Sigmoid colon (tissue), 7 donors: Measurements from ENCODE around the gene SNX7. TPM values are rescaled to one million over a fixed set of nuclear protein-coding genes. Genes with fewer than 3 reads are reported as not detected.

ENCODE experiments used
- DNase-seq: peaks from one replicate; pipeline ENCODE4 v3.0.0-alpha.2; 2019
- H3K27ac ChIP-seq, 4 donors: fragments of 200-600 bp; sonication (generic); one replicate each; pipeline ENCODE4 v1.5.1; 2016 to 2019; ENCODE audit warnings: mild to moderate bottlenecking in 1 of 4
- H3K27me3 ChIP-seq, 3 donors: fragments of 200-600 bp; sonication (generic); one replicate each; pipeline ENCODE4 v1.5.1; 2019; ENCODE audit warnings: mild to moderate bottlenecking in 1 of 3
- H3K36me3 ChIP-seq, 4 donors: fragments of 200-600 bp; sonication (generic); one replicate each; pipeline ENCODE4 v1.5.1; 2016 to 2019
- H3K4me1 ChIP-seq, 4 donors: fragments of 200-600 bp; sonication (generic); one replicate each; pipeline ENCODE4 v1.5.1; 2017 to 2019
- H3K4me3 ChIP-seq, 4 donors: fragments of 200-600 bp; sonication (generic); one replicate each; pipeline ENCODE4 v1.5.1; 2017 to 2019; ENCODE audit warnings: mild to moderate bottlenecking in 2 of 4, moderate library complexity in 1 of 4
- H3K9me3 ChIP-seq, 4 donors: fragments of 200-600 bp in 3 of 4; sonication (generic) in 3 of 4; one replicate each; pipeline versions ENCODE4 v1.5.1 to v1.6.1; 2013 to 2019
- CTCF ChIP-seq, 4 experiments: fragments of 450-650 bp in 3 of 4; fragments of 200-600 bp in 1 of 4; IDR thresholded peaks; one replicate each; pipeline ENCODE4 v1.5.1; 2016 to 2019; ENCODE audit warnings: antibody characterized with exemption in 4 of 4, mild to moderate bottlenecking in 3 of 4, moderate library complexity in 2 of 4
- EP300 ChIP-seq, 4 donors: sonication (generic); formaldehyde crosslinking; IDR thresholded peaks; one replicate each; pipeline ENCODE4 v1.6.1; 2017; ENCODE audit warnings: antibody characterized with exemption in 4 of 4
- POLR2A ChIP-seq, 2 donors: fragments of 450-650 bp; IDR thresholded peaks; one replicate each; pipeline ENCODE4 v1.6.1; 2016; ENCODE audit warnings: antibody characterized with exemption in 2 of 2, mild to moderate bottlenecking in 2 of 2, moderate library complexity in 2 of 2
- POLR2AphosphoS5 ChIP-seq, 4 donors: sonication (generic); formaldehyde crosslinking; IDR thresholded peaks; one replicate each; pipeline ENCODE4 v1.6.1; 2017; ENCODE audit warnings: antibody characterized with exemption in 4 of 4
- WGBS, 2 donors: extraction: QIAGEN DNeasy Blood & Tissue Kit; methylation state at CpG; one replicate each; pipeline ENCODE4 v1.1.7; 2013; 5-methylcytosine and 5-hydroxymethylcytosine counted together
- intact Hi-C: fragments of 100-400 bp; cut with DNase I; formaldehyde crosslinking; loops from one replicate; pipeline ENCODE4 v1.15.1; 2023
- polyA plus RNA-seq, 3 donors: library from polyadenylated mRNA; stranded (reverse); fragments of 200-250 nt; gene quantifications; one replicate each; pipeline ENCODE4 v1.2.3, GENCODE V29; 2013
- total RNA-seq, 4 donors: library from RNA; depleted of rRNA; stranded (reverse); fragments of >200 nt; gene quantifications; one replicate each; pipeline ENCODE4 v1.1.0, GENCODE V29; 2016
- donor health status: healthy with polysubstance abuse.
- donor health status: Bipolar disorder and iron deficiency.
- donor health status: healthy.

The SNX7 gene
- total and polyA plus RNA-seq, 7 donors, result 27.1 to 46.7 (median 38.2) TPM

GRCh38 chr1:98783821-98784220 lies 122.3 kb downstream of the SNX7 start:
- no peak for TF ChIP-seq CTCF (IDR thresholded peaks at IDR 0.05)
- no peak for TF ChIP-seq POLR2AphosphoS5 (IDR thresholded peaks at IDR 0.05)
- TF ChIP-seq POLR2A (IDR thresholded peaks at IDR 0.05), result no peak
- no peak for TF ChIP-seq EP300 (IDR thresholded peaks at IDR 0.05)

GRCh38 chr1:98791498-98791897 lies 130.0 kb downstream of the SNX7 start:
- intact Hi-C loops, result loop anchor here (10.0 kb wide), 1 partner anchor 913 kb away; no protein-coding TSS in a partner anchor
- no peak overlapping the region for H3K27ac ChIP-seq
- H3K4me3 ChIP-seq, result no peak overlapping the region
- 75 to 85% methylated on average over 6 of the region's 6 CpGs for WGBS, 2 donors
- TF ChIP-seq EP300 (IDR thresholded peaks at IDR 0.05) (no peak), POLR2AphosphoS5 (IDR thresholded peaks at IDR 0.05) (no peak), POLR2A (IDR thresholded peaks at IDR 0.05) (no peak), CTCF (IDR thresholded peaks at IDR 0.05) (no peak)
- DNase-seq, result no peak
- H3K27me3 ChIP-seq, result no peaks in the 10 kb centered on the region
- no peaks in the 10 kb centered on the region for H3K4me1 ChIP-seq
- no peaks in the 10 kb centered on the region for H3K9me3 ChIP-seq
- H3K36me3 ChIP-seq, result no peaks in the 10 kb centered on the region

More at GRCh38 chr1:98783821-98784220, 122.3 kb downstream of the SNX7 start:
- intact Hi-C loops, result no loop called here
- no peaks in the 10 kb centered on the region for H3K27me3 ChIP-seq
- no peaks in the 10 kb centered on the region for H3K36me3 ChIP-seq
- H3K27ac ChIP-seq, result no peak overlapping the region
- 93 to 96% methylated on average over 6 of the region's 6 CpGs for WGBS, 2 donors
- peaks cover 0 to 2% (median 0%) of the 10 kb centered on the region in 4 donors for H3K9me3 ChIP-seq
- peak; percentile 58 for DNase-seq
- H3K4me3 ChIP-seq, result no peak overlapping the region
- H3K4me1 ChIP-seq, result no peaks in the 10 kb centered on the region

- WGBS, 2 donors, result 29 to 38% methylated on average over 1 of the region's 1 CpG
- no peaks in the 10 kb centered on the region for H3K36me3 ChIP-seq
- no peak overlapping the region for H3K4me3 ChIP-seq
- TF ChIP-seq CTCF (IDR thresholded peaks at IDR 0.05), result no peak
- no peak for TF ChIP-seq POLR2A (IDR thresholded peaks at IDR 0.05)
- no peak for TF ChIP-seq EP300 (IDR thresholded peaks at IDR 0.05)
- TF ChIP-seq POLR2AphosphoS5 (IDR thresholded peaks at IDR 0.05), result no peak
- no peaks in the 10 kb centered on the region for H3K4me1 ChIP-seq
- DNase-seq, result no peak
- intact Hi-C loops, result loop anchor here (10.0 kb wide), 1 partner anchor 913 kb away; no protein-coding TSS in a partner anchor
- no peaks in the 10 kb centered on the region for H3K9me3 ChIP-seq
- H3K27ac ChIP-seq, result no peak overlapping the region
- H3K27me3 ChIP-seq, result no peaks in the 10 kb centered on the region
These were observed 130.6 kb downstream of the SNX7 start for GRCh38 chr1:98792123-98792522.

GRCh38 chr1:98793136-98793535 lies 131.6 kb downstream of the SNX7 start:
- no peaks in the 10 kb centered on the region for H3K4me1 ChIP-seq
- no peak overlapping the region for H3K4me3 ChIP-seq
- 78 to 82% methylated on average over 3 of the region's 3 CpGs for WGBS, 2 donors
- TF ChIP-seq CTCF (IDR thresholded peaks at IDR 0.05) (no peak), POLR2AphosphoS5 (IDR thresholded peaks at IDR 0.05) (no peak), EP300 (IDR thresholded peaks at IDR 0.05) (no peak), POLR2A (IDR thresholded peaks at IDR 0.05) (no peak)
- DNase-seq, result no peak
- H3K27me3 ChIP-seq, result no peaks in the 10 kb centered on the region
- intact Hi-C loops, result loop anchor here (10.0 kb wide), 1 partner anchor 912 kb away; no protein-coding TSS in a partner anchor
- H3K27ac ChIP-seq, result no peak overlapping the region
- H3K36me3 ChIP-seq, result no peaks in the 10 kb centered on the region
- H3K9me3 ChIP-seq, result no peaks in the 10 kb centered on the region
